Activated B cell treated with CpG ODN at 0.5 μM for 24 hours (primary cell): ENCODE measurements around the gene C2orf81. TPM values are rescaled to one million over a fixed set of nuclear protein-coding genes. Genes with fewer than 3 reads are reported as not detected.

Experiments
- ATAC-seq: fragments of 200-7000 bp; cut with Tn5 transposase; one replicate; pipeline ENCODE4 v1.10.0; 2021; ENCODE audit warnings: low read depth, mild to moderate bottlenecking, moderate library complexity
- CTCF ChIA-PET: fragments of 350-600 bp; sonication (Branson Sonifier 250); formaldehyde crosslinking; loops from one replicate; lab custom pipeline; 2021; ENCODE audit warnings: antibody characterized with exemption; lab: Charles Lee
- POLR2A ChIA-PET: fragments of 350-600 bp; sonication (Branson Sonifier 250); formaldehyde crosslinking; loops from one replicate; lab custom pipeline; 2021; ENCODE audit warnings: antibody characterized with exemption; lab: Charles Lee
- DNase-seq: peaks from one replicate; pipeline ENCODE4 v3.0.0; 2022
- H3K27ac Mint-ChIP-seq: one replicate; pipeline ENCODE4 v1.8.0; 2020; ENCODE audit warnings: mixed read lengths
- H3K27me3 Mint-ChIP-seq: one replicate; pipeline ENCODE4 v1.8.0; 2021; ENCODE audit warnings: mixed read lengths
- H3K36me3 Mint-ChIP-seq: one replicate; pipeline ENCODE4 v1.8.0; 2021; ENCODE audit warnings: low read depth, mixed read lengths
- H3K4me1 Mint-ChIP-seq: one replicate; pipeline ENCODE4 v1.8.0; 2021; ENCODE audit warnings: mixed read lengths
- H3K4me3 Mint-ChIP-seq: one replicate; pipeline ENCODE4 v1.8.0; 2020; ENCODE audit warnings: mild to moderate bottlenecking, mixed read lengths
- H3K9me3 Mint-ChIP-seq: one replicate; pipeline ENCODE4 v1.8.0; 2020; ENCODE audit warnings: mixed read lengths
- CTCF ChIP-seq: fragments of 200-600 bp; IDR thresholded peaks from one replicate; pipeline ENCODE4 v1.8.0; 2022; ENCODE audit warnings: antibody characterized with exemption, mild to moderate bottlenecking
- intact Hi-C: fragments of 100-400 bp; cut with micrococcal nuclease; formaldehyde crosslinking; loops from one replicate; pipeline ENCODE4 v1.15.1; 2024
- total RNA-seq: library from RNA; stranded (reverse); gene quantifications from 2 replicates; pipeline ENCODE4 v1.2.3, GENCODE V29; 2022

C2orf81 gene
- total RNA-seq, 1 donor from 2014 or later = 5.5 TPM

- ATAC-seq = no peak
- Mint-ChIP-seq H3K27ac (no peak within 1 kb of the TSS), H3K4me1 (peaks cover 47% of the 10 kb centered on the region), H3K4me3 (peak within 1 kb of the TSS; percentile 74), H3K36me3 (no peaks in the 10 kb centered on the region), H3K9me3 (no peaks in the 10 kb centered on the region), H3K27me3 (peaks cover 18% of the 10 kb centered on the region)
- intact Hi-C loops = no loop called here
- no peak for TF ChIP-seq CTCF
- ChIA-PET POLR2A (interaction anchor here (0.9 to 2.4 kb wide), 2 partner anchors 11 to 13 kb away, joined by 3 to 21 read pairs; partner anchors contain the start of gene INO80B), CTCF (interaction anchor here (1.5 kb wide), 1 partner anchor 90 kb away, joined by 3 read pairs; no protein-coding TSS in a partner anchor)
- peak; percentile 48 for DNase-seq
These were observed 20.5 kb upstream of the C2orf81 start, which contains the start of gene RTKN for GRCh38 chr2:74441690-74442482. Gene RTKN (minus strand): TSS chr2:74441937. CDS start chr2:74441816, 121 bp downstream.

- peak overlapping the region; percentile 74 for H3K4me3 Mint-ChIP-seq
- H3K27me3 Mint-ChIP-seq = peaks cover 18% of the 10 kb centered on the region
- intact Hi-C loops = no loop called here
- H3K36me3 Mint-ChIP-seq = no peaks in the 10 kb centered on the region
- DNase-seq = no peak
- H3K9me3 Mint-ChIP-seq = no peaks in the 10 kb centered on the region
- H3K4me1 Mint-ChIP-seq = peaks cover 51% of the 10 kb centered on the region
- no peak overlapping the region for H3K27ac Mint-ChIP-seq
- ChIA-PET POLR2A (interaction anchor here (1.8 to 3.2 kb wide), 5 partner anchors 14 to 31 kb away, joined by 8 to 24 read pairs (median 18); partner anchors contain the start of genes C2orf81, INO80B, MRPL53 and WBP1), CTCF (interaction anchor here (1.0 to 1.6 kb wide), 3 partner anchors 13 to 40 kb away, joined by 3 to 6 read pairs (median 5); partner anchors contain the start of genes C2orf81, INO80B and WDR54)
- TF ChIP-seq CTCF = no peak
- ATAC-seq = peak; percentile 9
These were observed 19.8 kb upstream of the C2orf81 start for GRCh38 chr2:74441170-74441689.

- Mint-ChIP-seq H3K36me3 (no peaks in the 10 kb centered on the region), H3K4me3 (peak overlapping the region; percentile 79), H3K27ac (no peak overlapping the region), H3K9me3 (no peaks in the 10 kb centered on the region), H3K27me3 (peaks cover 18% of the 10 kb centered on the region), H3K4me1 (peaks cover 53% of the 10 kb centered on the region)
- peak; percentile 73 for DNase-seq
- CTCF ChIA-PET = interaction anchor here (0.6 to 1.6 kb wide), 6 partner anchors 9 to 150 kb away, joined by 3 to 6 read pairs (median 3); partner anchors contain the start of genes C2orf81, INO80B and WDR54
- POLR2A ChIA-PET = interaction anchor here (0.9 to 3.2 kb wide), 13 partner anchors 9 to 262 kb away, joined by 3 to 24 read pairs (median 5); partner anchors contain the start of genes AUP1, C2orf81, HTRA2 and INO80B
- TF ChIP-seq CTCF = no peak
- intact Hi-C loops = loop anchor here (1.0 kb wide), 3 partner anchors 14 to 42 kb away; partner anchors contain the start of genes C2orf81, CCDC142 and WDR54
- peak; percentile 94 for ATAC-seq
These were observed 19.2 kb upstream of the C2orf81 start for GRCh38 chr2:74440378-74441169.

GRCh38 chr2:74439803-74440377 lies 18.5 kb upstream of the C2orf81 start:
- H3K27ac Mint-ChIP-seq = no peak overlapping the region
- ATAC-seq (no peak), DNase-seq (no peak)
- no peak for TF ChIP-seq CTCF
- no peaks in the 10 kb centered on the region for H3K9me3 Mint-ChIP-seq
- H3K4me1 Mint-ChIP-seq = peaks cover 52% of the 10 kb centered on the region
- no peaks in the 10 kb centered on the region for H3K36me3 Mint-ChIP-seq
- peaks cover 15% of the 10 kb centered on the region for H3K27me3 Mint-ChIP-seq
- intact Hi-C loops = loop anchor here (1.0 kb wide), 3 partner anchors 14 to 42 kb away; partner anchors contain the start of genes C2orf81, CCDC142 and WDR54
- POLR2A ChIA-PET = interaction anchor here (0.9 to 3.2 kb wide), 14 partner anchors 9 to 261 kb away, joined by 3 to 24 read pairs (median 5); partner anchors contain the start of genes AUP1, C2orf81, HTRA2 and INO80B
- CTCF ChIA-PET = interaction anchor here (0.6 to 1.6 kb wide), 6 partner anchors 10 to 150 kb away, joined by 3 to 6 read pairs (median 3); partner anchors contain the start of genes C2orf81, INO80B and WDR54
- peak overlapping the region; percentile 79 for H3K4me3 Mint-ChIP-seq
